ENCODE data around the gene ARHGAP6. TPM values are rescaled to one million over a fixed set of nuclear protein-coding genes. Genes with fewer than 3 reads are reported as not detected.

ARHGAP6 gene
- total RNA-seq, 4 donors from 2014 or later, result 2.7 to 9.1 (median 4.3) TPM

GRCh38 chrX:11205796-11206195, 459.9 kb downstream of the ARHGAP6 start:
- TF ChIP-seq CTCF (IDR thresholded peaks at IDR 0.05), result no peak
- no peak for TF ChIP-seq POLR2A (IDR thresholded peaks at IDR 0.05)
- DNase-seq (ENCODE audit: low spot score in 2 of 2), result no peak
- H3K4me3 ChIP-seq (ENCODE audit: low read depth, poor library complexity, severe bottlenecking), result no peak overlapping the region
- WGBS, 2 donors, result 65 to 81% methylated on average over 4 of the region's 4 CpGs
- intact Hi-C loops (cut with DNase I; ENCODE audit: low total_unique reads), result no loop called here

- no peak for DNase-seq (ENCODE audit: low spot score in 2 of 2)
- intact Hi-C loops (cut with DNase I; ENCODE audit: low total_unique reads), result no loop called here
- TF ChIP-seq POLR2A (IDR thresholded peaks at IDR 0.05), result no peak
- no peak for TF ChIP-seq CTCF (IDR thresholded peaks at IDR 0.05)
- 31 to 53% methylated on average over 1 of the region's 1 CpG for WGBS, 2 donors
- H3K4me3 ChIP-seq (ENCODE audit: low read depth, poor library complexity, severe bottlenecking), result no peak overlapping the region
Observed at GRCh38 chrX:11197671-11198070, 468.0 kb downstream of the ARHGAP6 start.

GRCh38 chrX:11196476-11196875, 469.2 kb downstream of the ARHGAP6 start:
- TF ChIP-seq POLR2A (IDR thresholded peaks at IDR 0.05) (no peak), CTCF (IDR thresholded peaks at IDR 0.05) (no peak)
- DNase-seq (ENCODE audit: low spot score in 2 of 2), result no peak
- intact Hi-C loops (cut with DNase I; ENCODE audit: low total_unique reads), result no loop called here
- H3K4me3 ChIP-seq (ENCODE audit: low read depth, poor library complexity, severe bottlenecking), result no peak overlapping the region
- WGBS, 2 donors, result 47 to 69% methylated on average over 2 of the region's 2 CpGs

GRCh38 chrX:11193035-11193469, 472.7 kb downstream of the ARHGAP6 start:
- intact Hi-C loops (cut with DNase I; ENCODE audit: low total_unique reads), result no loop called here
- DNase-seq (ENCODE audit: low spot score in 2 of 2), result peak in 1 of 2 donors; percentile 17
- H3K4me3 ChIP-seq (ENCODE audit: low read depth, poor library complexity, severe bottlenecking), result no peak overlapping the region
- TF ChIP-seq POLR2A (IDR thresholded peaks at IDR 0.05), result no peak
- 5 to 26% methylated on average over 5 of the region's 5 CpGs for WGBS, 2 donors

GRCh38 chrX:11190745-11191510, 474.8 kb downstream of the ARHGAP6 start:
- intact Hi-C loops (cut with DNase I; ENCODE audit: low total_unique reads), result no loop called here
- TF ChIP-seq POLR2A (IDR thresholded peaks at IDR 0.05) (no peak), CTCF (IDR thresholded peaks at IDR 0.05) (no peak)
- no peak overlapping the region for H3K4me3 ChIP-seq (ENCODE audit: low read depth, poor library complexity, severe bottlenecking)
- peak in 1 of 2 donors; percentile 27 for DNase-seq (ENCODE audit: low spot score in 2 of 2)
- 47 to 50% methylated on average over 8 of the region's 8 CpGs for WGBS, 2 donors

GRCh38 chrX:11189097-11189496, 476.6 kb downstream of the ARHGAP6 start:
- TF ChIP-seq POLR2A (IDR thresholded peaks at IDR 0.05) (no peak), CTCF (IDR thresholded peaks at IDR 0.05) (no peak)
- intact Hi-C loops (cut with DNase I; ENCODE audit: low total_unique reads), result no loop called here
- 65 to 88% methylated on average over 1 of the region's 1 CpG for WGBS, 2 donors
- DNase-seq (ENCODE audit: low spot score in 2 of 2), result no peak
- no peak overlapping the region for H3K4me3 ChIP-seq (ENCODE audit: low read depth, poor library complexity, severe bottlenecking)

Measured in lower leg skin (tissue), 4 donors.